ENCODE data around the gene RHOV.
A peak's percentile ranks its signal among the peaks of the same experiment; 100 is the strongest.

RHOV gene

DNA sequence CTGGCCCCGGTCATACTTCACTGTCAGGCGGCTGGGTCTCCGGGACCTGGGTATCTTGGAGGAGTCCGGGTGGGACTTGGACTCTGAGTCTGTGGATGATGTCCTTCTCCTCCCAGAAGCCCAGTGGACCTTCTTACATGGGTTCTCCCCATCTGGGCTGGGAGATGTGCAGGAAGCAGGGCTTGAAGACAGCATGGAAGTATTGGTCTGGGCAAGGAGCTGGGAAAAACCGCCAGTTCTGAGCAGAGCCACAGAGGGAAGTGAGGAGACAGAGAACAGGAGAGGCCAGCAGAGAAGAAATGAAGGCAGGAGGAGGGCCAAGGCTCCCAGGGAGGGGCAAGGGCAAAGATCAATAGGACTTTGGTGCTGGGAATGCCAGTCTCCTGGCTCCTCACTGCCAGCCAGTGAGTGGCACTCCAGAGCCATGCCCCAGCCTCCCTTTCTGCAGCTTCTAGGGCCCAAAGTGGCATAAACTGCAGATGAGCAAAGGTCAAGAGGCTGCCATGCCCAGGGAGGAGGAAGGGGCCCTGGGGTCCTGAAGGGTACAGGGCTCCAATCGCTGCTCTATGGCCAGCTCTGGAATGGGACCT lies 45.5 kb downstream of the RHOV start, which contains the start of gene PPP1R14D:
Gene PPP1R14D (minus strand): TSS at position 262 of the 590 bp plus-strand sequence. CDS start 67 bp downstream, at position 195.
- Histone ChIP-seq H3K9me3 (ENCODE audit: insufficient read depth, low read depth, low read length) (no peaks in the 10 kb centered on the region), H2AFZ (ENCODE audit: insufficient read depth, low read length, poor library complexity) (no peak within 1 kb of the TSS), H2AK5ac (ENCODE audit: low read length) (peak within 1 kb of the TSS; percentile 24), H3K27ac (ENCODE audit: low read depth, low read length) (no peak within 1 kb of the TSS), H3K36me3 (ENCODE audit: control insufficient read depth in 1 of 2, insufficient read depth in 2 of 2, low read length in 2 of 2) (no peaks in the 10 kb centered on the region), H3K9ac (ENCODE audit: low read length) (no peak within 1 kb of the TSS), H4K12ac (ENCODE audit: low read depth, low read length) (no peak within 1 kb of the TSS), H3K4me2 (ENCODE audit: low read length) (no peak within 1 kb of the TSS), H2BK5ac (ENCODE audit: low read depth, low read length, poor library complexity) (no peak within 1 kb of the TSS), H4K91ac (ENCODE audit: low read depth, low read length) (no peak within 1 kb of the TSS), H4K8ac (ENCODE audit: low read depth, low read length) (no peak within 1 kb of the TSS), H2BK120ac (ENCODE audit: insufficient read depth, low read length, poor library complexity) (no peak within 1 kb of the TSS), H3K18ac (ENCODE audit: low read length) (no peak within 1 kb of the TSS), H2BK12ac (ENCODE audit: low read length) (peak within 1 kb of the TSS; percentile 45), H3K4me1 (ENCODE audit: control insufficient read depth in 1 of 2, insufficient read depth in 2 of 2, low read length in 2 of 2) (peaks cover 5 to 7% of the 10 kb centered on the region in 2 experiments), H3K27me3 (ENCODE audit: insufficient read depth, low read length) (no peaks in the 10 kb centered on the region), H3K14ac (ENCODE audit: low read length) (no peak within 1 kb of the TSS), H3K23ac (ENCODE audit: low read length) (no peak within 1 kb of the TSS), H3K4me3 (ENCODE audit: low read depth, low read length) (no peak within 1 kb of the TSS), H3K79me2 (ENCODE audit: control insufficient read depth, insufficient read depth, low read length, poor library complexity) (no peaks in the 10 kb centered on the region), H3K79me1 (ENCODE audit: low read length) (no peaks in the 10 kb centered on the region), H3K4ac (ENCODE audit: low read depth, low read length) (no peak within 1 kb of the TSS)
- no CpG with 5 or more reads among the region's 6 CpGs for WGBS (ENCODE audit: extremely low coverage, insufficient coverage, insufficient read length)
- DNase-seq: no peak

DNA sequence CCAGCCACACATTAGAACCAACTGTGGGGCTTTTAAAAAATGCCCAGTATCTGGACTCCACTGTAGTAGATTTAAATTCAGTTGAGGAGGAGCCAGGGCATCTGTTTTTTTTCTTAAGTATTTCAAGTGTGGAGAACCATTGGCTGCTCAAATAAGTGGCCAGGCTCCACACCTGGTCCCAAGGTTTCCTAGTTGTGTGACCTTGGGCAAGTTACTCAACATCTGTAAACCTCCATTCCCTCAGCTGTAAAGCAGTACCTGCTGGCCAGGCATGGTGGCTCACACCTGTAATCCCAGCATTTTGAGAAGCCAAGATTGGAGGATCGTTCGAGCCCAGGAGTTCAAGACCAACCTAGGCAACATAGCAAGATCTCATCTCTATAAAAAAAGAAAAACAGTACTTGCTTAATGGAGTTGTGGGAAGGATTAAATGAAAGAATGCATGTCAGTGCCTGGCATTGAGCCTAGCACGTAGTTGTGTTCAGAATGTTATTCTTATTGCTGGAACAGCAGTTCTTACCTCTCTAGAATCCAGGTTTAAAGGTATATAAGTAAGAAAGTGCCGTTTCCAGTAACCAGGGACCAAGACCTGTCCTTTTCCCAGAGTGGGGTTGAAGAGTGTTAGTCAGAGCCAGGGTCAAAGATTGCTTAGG lies 47.5 kb downstream of the RHOV start:
- H3K9me3 ChIP-seq (ENCODE audit: insufficient read depth, low read depth, low read length): no peaks in the 10 kb centered on the region
- WGBS (ENCODE audit: extremely low coverage, insufficient coverage, insufficient read length): no CpG with 5 or more reads among the region's 4 CpGs
- H4K8ac ChIP-seq (ENCODE audit: low read depth, low read length): no peak overlapping the region
- no peak for DNase-seq
- no peak overlapping the region for H4K91ac ChIP-seq (ENCODE audit: low read depth, low read length)
- no peak overlapping the region for H3K4me3 ChIP-seq (ENCODE audit: low read depth, low read length)
- no peaks in the 10 kb centered on the region for H3K36me3 ChIP-seq (ENCODE audit: control insufficient read depth in 1 of 2, insufficient read depth in 2 of 2, low read length in 2 of 2)
- H2BK12ac ChIP-seq (ENCODE audit: low read length): no peak overlapping the region
- peak overlapping the region; percentile 7 for H3K27ac ChIP-seq (ENCODE audit: low read depth, low read length)
- H4K12ac ChIP-seq (ENCODE audit: low read depth, low read length): no peak overlapping the region
- H2BK120ac ChIP-seq (ENCODE audit: insufficient read depth, low read length, poor library complexity): no peak overlapping the region
- H3K23ac ChIP-seq (ENCODE audit: low read length): no peak overlapping the region
- no peak overlapping the region for H3K4ac ChIP-seq (ENCODE audit: low read depth, low read length)
- H3K14ac ChIP-seq (ENCODE audit: low read length): no peak overlapping the region
- H3K9ac ChIP-seq (ENCODE audit: low read length): no peak overlapping the region
- H3K18ac ChIP-seq (ENCODE audit: low read length): no peak overlapping the region
- no peaks in the 10 kb centered on the region for H3K79me1 ChIP-seq (ENCODE audit: low read length)
- peaks cover 5 to 7% of the 10 kb centered on the region in 2 experiments for H3K4me1 ChIP-seq (ENCODE audit: control insufficient read depth in 1 of 2, insufficient read depth in 2 of 2, low read length in 2 of 2)
- no peak overlapping the region for H2BK5ac ChIP-seq (ENCODE audit: low read depth, low read length, poor library complexity)
- H3K4me2 ChIP-seq (ENCODE audit: low read length): no peak overlapping the region
- no peak overlapping the region for H2AFZ ChIP-seq (ENCODE audit: insufficient read depth, low read length, poor library complexity)
- H3K79me2 ChIP-seq (ENCODE audit: control insufficient read depth, insufficient read depth, low read length, poor library complexity): no peaks in the 10 kb centered on the region
- H3K27me3 ChIP-seq (ENCODE audit: insufficient read depth, low read length): no peaks in the 10 kb centered on the region
- no peak overlapping the region for H2AK5ac ChIP-seq (ENCODE audit: low read length)

- no CpG with 5 or more reads among the region's 5 CpGs for WGBS (ENCODE audit: extremely low coverage, insufficient coverage, insufficient read length)
- Histone ChIP-seq H3K27me3 (ENCODE audit: insufficient read depth, low read length) (no peaks in the 10 kb centered on the region), H4K91ac (ENCODE audit: low read depth, low read length) (no peak overlapping the region), H3K4me3 (ENCODE audit: low read depth, low read length) (no peak overlapping the region), H3K23ac (ENCODE audit: low read length) (no peak overlapping the region), H3K79me1 (ENCODE audit: low read length) (no peaks in the 10 kb centered on the region), H3K18ac (ENCODE audit: low read length) (no peak overlapping the region), H3K4ac (ENCODE audit: low read depth, low read length) (no peak overlapping the region), H2AK5ac (ENCODE audit: low read length) (no peak overlapping the region), H3K4me1 (ENCODE audit: control insufficient read depth in 1 of 2, insufficient read depth in 2 of 2, low read length in 2 of 2) (peaks cover 5 to 7% of the 10 kb centered on the region in 2 experiments), H4K8ac (ENCODE audit: low read depth, low read length) (no peak overlapping the region), H4K12ac (ENCODE audit: low read depth, low read length) (no peak overlapping the region), H2BK12ac (ENCODE audit: low read length) (no peak overlapping the region), H3K14ac (ENCODE audit: low read length) (no peak overlapping the region), H3K9ac (ENCODE audit: low read length) (no peak overlapping the region), H2BK5ac (ENCODE audit: low read depth, low read length, poor library complexity) (no peak overlapping the region), H3K27ac (ENCODE audit: low read depth, low read length) (no peak overlapping the region), H3K9me3 (ENCODE audit: insufficient read depth, low read depth, low read length) (no peaks in the 10 kb centered on the region), H2AFZ (ENCODE audit: insufficient read depth, low read length, poor library complexity) (no peak overlapping the region), H3K36me3 (ENCODE audit: control insufficient read depth in 1 of 2, insufficient read depth in 2 of 2, low read length in 2 of 2) (no peaks in the 10 kb centered on the region), H3K79me2 (ENCODE audit: control insufficient read depth, insufficient read depth, low read length, poor library complexity) (no peaks in the 10 kb centered on the region), H2BK120ac (ENCODE audit: insufficient read depth, low read length, poor library complexity) (peak overlapping the region; percentile 13), H3K4me2 (ENCODE audit: low read length) (no peak overlapping the region)
- DNase-seq: peak; percentile 98
These were observed 48.2 kb downstream of the RHOV start for GRCh38 chr15:40825661-40826422.

DNA sequence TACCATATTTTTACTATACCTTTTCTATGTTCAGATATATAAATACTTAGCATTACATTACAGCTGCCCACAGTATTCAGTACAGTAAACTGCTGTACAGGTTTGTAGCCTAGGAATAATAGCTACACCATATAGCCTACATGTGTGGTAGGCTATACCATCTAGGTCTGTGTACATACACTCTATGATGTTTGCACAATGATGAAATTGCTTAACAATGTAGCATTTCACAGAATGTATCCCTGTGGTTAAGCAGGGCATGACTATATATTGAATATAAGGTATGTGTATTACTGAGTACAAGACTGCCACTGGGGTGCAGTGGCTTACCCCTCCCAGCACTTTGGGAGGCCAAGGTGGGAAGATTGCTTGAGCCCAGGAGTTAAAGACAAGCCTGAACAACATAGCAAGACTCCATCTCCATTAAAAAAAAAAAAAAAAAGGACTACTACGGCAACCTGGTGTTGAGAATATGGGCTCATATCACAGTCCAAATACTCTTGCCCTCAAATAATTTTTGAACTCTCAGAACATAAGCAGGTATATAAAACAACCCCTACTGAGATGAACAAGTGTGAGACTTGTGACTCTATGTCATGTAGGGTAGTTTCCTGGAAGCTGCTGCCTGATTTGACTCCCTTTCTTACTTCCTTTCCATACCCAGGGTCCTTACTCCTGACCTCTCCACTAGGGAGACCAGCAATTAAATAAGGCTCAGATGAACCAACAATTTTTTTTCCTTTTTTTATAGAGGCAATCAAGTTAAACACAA lies 50.3 kb downstream of the RHOV start:
- H3K4me2 ChIP-seq (ENCODE audit: low read length): no peak overlapping the region
- H3K27ac ChIP-seq (ENCODE audit: low read depth, low read length): no peak overlapping the region
- no peak overlapping the region for H3K9ac ChIP-seq (ENCODE audit: low read length)
- H3K4me1 ChIP-seq (ENCODE audit: control insufficient read depth in 1 of 2, insufficient read depth in 2 of 2, low read length in 2 of 2): peaks cover 5 to 7% of the 10 kb centered on the region in 2 experiments
- no peak overlapping the region for H3K4ac ChIP-seq (ENCODE audit: low read depth, low read length)
- no peak overlapping the region for H2AFZ ChIP-seq (ENCODE audit: insufficient read depth, low read length, poor library complexity)
- no peak overlapping the region for H4K91ac ChIP-seq (ENCODE audit: low read depth, low read length)
- no peaks in the 10 kb centered on the region for H3K79me2 ChIP-seq (ENCODE audit: control insufficient read depth, insufficient read depth, low read length, poor library complexity)
- no peak overlapping the region for H3K23ac ChIP-seq (ENCODE audit: low read length)
- H4K12ac ChIP-seq (ENCODE audit: low read depth, low read length): no peak overlapping the region
- H3K9me3 ChIP-seq (ENCODE audit: insufficient read depth, low read depth, low read length): no peaks in the 10 kb centered on the region
- H3K79me1 ChIP-seq (ENCODE audit: low read length): no peaks in the 10 kb centered on the region
- WGBS (ENCODE audit: extremely low coverage, insufficient coverage, insufficient read length): no CpG with 5 or more reads among the region's 1 CpG
- no peak overlapping the region for H2BK12ac ChIP-seq (ENCODE audit: low read length)
- no peak overlapping the region for H2AK5ac ChIP-seq (ENCODE audit: low read length)
- H3K27me3 ChIP-seq (ENCODE audit: insufficient read depth, low read length): no peaks in the 10 kb centered on the region
- H3K14ac ChIP-seq (ENCODE audit: low read length): no peak overlapping the region
- no peak overlapping the region for H2BK120ac ChIP-seq (ENCODE audit: insufficient read depth, low read length, poor library complexity)
- DNase-seq: peak in 1 of 2 donors; percentile 37
- no peak overlapping the region for H4K8ac ChIP-seq (ENCODE audit: low read depth, low read length)
- H3K18ac ChIP-seq (ENCODE audit: low read length): no peak overlapping the region
- H3K36me3 ChIP-seq (ENCODE audit: control insufficient read depth in 1 of 2, insufficient read depth in 2 of 2, low read length in 2 of 2): no peaks in the 10 kb centered on the region
- no peak overlapping the region for H3K4me3 ChIP-seq (ENCODE audit: low read depth, low read length)
- no peak overlapping the region for H2BK5ac ChIP-seq (ENCODE audit: low read depth, low read length, poor library complexity)
